ENCODE measurements around the gene IFNGR1.

DNA sequence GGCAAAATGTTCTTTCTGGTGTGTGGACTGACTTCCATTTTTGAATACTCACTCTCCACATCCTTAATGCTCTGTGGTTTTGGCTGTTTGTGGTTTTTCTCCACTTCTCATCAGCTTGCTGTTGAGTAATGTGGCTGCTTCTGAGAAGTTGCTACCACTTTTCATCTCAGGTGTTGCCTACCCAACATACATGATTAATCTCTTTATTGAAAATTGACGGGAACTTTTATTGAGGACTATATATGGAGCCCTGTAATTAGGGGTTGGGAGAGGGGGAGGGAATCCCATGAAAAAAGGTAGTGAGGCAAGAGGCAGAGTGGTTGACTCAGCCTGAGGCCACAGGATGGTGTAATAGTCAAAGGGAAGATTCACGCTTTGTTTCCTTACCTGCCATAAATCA lies 63.4 kb downstream of the IFNGR1 start:
- peak; percentile 64 for TF ChIP-seq CTCF (IDR thresholded peaks at IDR 0.05; ENCODE audit: borderline replicate concordance, extremely low read depth, low read length, poor library complexity, severe bottlenecking)
- TF ChIP-seq EZH2 (IDR thresholded peaks at IDR 0.05; ENCODE audit: borderline replicate concordance, low read depth, low read length, severe bottlenecking): no peak

All from DND-41 (cell line).